ENCODE results near the gene CX3CL1. TPM values are rescaled to one million over a fixed set of nuclear protein-coding genes. Genes with fewer than 3 reads are reported as not detected.
"Not testable (repeated sequence)": the region's sequence is repeated elsewhere in the genome, so short reads cannot be mapped to it uniquely, and the experiment has no call there.

CX3CL1 gene
- total RNA-seq, 1 donor from 2014 or later: 10.1 TPM

DNA sequence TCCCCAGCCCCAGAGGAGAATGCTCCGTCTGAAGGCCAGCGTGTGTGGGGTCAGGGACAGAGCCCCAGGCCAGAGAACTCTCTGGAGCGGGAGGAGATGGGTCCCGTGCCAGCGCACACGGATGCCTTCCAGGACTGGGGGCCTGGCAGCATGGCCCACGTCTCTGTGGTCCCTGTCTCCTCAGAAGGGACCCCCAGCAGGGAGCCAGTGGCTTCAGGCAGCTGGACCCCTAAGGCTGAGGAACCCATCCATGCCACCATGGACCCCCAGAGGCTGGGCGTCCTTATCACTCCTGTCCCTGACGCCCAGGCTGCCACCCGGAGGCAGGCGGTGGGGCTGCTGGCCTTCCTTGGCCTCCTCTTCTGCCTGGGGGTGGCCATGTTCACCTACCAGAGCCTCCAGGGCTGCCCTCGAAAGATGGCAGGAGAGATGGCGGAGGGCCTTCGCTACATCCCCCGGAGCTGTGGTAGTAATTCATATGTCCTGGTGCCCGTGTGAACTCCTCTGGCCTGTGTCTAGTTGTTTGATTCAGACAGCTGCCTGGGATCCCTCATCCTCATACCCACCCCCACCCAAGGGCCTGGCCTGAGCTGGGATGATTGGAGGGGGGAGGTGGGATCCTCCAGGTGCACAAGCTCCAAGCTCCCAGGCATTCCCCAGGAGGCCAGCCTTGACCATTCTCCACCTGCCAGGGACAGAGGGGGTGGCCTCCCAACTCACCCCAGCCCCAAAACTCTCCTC is 10.4 kb downstream of the CX3CL1 start:
- DNase-seq (ENCODE audit: low read depth): no peak

DNA sequence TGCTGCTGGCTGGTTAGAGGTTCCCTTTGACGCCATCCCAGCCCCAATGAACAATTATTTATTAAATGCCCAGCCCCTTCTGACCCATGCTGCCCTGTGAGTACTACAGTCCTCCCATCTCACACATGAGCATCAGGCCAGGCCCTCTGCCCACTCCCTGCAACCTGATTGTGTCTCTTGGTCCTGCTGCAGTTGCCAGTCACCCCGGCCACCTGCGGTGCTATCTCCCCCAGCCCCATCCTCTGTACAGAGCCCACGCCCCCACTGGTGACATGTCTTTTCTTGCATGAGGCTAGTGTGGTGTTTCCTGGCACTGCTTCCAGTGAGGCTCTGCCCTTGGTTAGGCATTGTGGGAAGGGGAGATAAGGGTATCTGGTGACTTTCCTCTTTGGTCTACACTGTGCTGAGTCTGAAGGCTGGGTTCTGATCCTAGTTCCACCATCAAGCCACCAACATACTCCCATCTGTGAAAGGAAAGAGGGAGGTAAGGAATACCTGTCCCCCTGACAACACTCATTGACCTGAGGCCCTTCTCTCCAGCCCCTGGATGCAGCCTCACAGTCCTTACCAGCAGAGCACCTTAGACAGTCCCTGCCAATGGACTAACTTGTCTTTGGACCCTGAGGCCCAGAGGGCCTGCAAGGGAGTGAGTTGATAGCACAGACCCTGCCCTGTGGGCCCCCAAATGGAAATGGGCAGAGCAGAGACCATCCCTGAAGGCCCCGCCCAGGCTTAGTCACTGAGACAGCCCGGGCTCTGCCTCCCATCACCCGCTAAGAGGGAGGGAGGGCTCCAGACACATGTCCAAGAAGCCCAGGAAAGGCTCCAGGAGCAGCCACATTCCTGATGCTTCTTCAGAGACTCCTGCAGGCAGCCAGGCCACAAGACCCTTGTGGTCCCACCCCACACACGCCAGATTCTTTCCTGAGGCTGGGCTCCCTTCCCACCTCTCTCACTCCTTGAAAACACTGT is 11.3 kb downstream of the CX3CL1 start:
- peak; percentile 47 for DNase-seq (ENCODE audit: low read depth)

DNA sequence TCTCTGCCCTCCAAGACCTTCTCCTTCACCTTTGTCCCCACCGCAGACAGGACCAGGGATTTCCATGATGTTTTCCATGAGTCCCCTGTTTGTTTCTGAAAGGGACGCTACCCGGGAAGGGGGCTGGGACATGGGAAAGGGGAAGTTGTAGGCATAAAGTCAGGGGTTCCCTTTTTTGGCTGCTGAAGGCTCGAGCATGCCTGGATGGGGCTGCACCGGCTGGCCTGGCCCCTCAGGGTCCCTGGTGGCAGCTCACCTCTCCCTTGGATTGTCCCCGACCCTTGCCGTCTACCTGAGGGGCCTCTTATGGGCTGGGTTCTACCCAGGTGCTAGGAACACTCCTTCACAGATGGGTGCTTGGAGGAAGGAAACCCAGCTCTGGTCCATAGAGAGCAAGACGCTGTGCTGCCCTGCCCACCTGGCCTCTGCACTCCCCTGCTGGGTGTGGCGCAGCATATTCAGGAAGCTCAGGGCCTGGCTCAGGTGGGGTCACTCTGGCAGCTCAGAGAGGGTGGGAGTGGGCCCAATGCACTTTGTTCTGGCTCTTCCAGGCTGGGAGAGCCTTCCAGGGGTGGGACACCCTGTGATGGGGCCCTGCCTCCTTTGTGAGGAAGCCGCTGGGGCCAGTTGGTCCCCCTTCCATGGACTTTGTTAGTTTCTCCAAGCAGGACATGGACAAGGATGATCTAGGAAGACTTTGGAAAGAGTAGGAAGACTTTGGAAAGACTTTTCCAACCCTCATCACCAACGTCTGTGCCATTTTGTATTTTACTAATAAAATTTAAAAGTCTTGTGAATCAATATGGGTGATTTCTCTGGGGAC is 12.2 kb downstream of the CX3CL1 start:
- no peak for DNase-seq (ENCODE audit: low read depth)

DNA sequence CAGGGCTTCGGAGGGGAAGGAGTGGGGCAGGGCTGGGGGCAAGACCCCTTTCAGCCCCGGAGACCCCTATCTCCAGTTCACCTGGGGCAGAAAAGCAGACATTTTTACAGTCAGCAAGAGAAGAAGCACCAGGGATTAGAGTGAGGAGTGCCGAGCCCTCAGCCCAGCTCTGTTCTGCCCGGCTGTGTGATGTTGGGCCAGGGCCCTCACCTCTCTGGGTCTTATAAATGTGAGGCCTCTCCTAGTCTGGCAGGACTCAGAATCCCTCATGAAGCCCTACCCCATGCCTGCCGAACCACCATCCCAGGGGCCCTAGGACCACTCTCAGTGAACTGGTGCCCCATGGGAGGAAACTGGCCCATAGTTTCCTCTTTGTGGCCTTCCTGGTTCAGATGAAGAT is 12.8 kb downstream of the CX3CL1 start:
- no peak for DNase-seq (ENCODE audit: low read depth)

DNA sequence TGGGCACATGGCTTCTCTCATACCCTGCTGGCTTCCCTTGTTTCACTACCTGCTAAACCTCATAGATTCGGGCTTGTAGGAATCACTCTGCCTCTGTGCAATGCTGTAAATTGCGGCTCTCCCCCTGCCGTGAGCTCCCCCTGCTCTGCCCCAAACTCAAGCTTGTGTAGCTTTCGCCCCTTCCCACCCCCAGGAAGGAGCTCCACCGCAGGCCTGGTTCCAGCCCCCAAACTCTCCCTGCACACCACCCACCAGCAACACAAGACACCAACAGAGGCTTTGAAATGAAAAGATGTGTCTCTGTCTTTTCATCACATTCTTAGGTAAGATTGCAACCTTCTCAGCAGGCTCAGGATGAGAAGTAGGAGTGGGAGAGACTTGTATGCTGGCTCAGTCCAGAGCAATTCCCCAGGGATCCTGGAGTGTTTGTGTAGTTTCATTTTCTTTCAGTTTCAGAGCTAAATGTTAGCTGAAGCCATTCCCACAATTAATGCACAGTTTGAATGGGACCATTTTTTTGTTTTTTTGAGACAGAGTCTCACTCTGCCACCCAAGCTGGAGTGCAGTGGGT is 14.2 kb downstream of the CX3CL1 start:
- no peak for DNase-seq (ENCODE audit: low read depth)

DNA sequence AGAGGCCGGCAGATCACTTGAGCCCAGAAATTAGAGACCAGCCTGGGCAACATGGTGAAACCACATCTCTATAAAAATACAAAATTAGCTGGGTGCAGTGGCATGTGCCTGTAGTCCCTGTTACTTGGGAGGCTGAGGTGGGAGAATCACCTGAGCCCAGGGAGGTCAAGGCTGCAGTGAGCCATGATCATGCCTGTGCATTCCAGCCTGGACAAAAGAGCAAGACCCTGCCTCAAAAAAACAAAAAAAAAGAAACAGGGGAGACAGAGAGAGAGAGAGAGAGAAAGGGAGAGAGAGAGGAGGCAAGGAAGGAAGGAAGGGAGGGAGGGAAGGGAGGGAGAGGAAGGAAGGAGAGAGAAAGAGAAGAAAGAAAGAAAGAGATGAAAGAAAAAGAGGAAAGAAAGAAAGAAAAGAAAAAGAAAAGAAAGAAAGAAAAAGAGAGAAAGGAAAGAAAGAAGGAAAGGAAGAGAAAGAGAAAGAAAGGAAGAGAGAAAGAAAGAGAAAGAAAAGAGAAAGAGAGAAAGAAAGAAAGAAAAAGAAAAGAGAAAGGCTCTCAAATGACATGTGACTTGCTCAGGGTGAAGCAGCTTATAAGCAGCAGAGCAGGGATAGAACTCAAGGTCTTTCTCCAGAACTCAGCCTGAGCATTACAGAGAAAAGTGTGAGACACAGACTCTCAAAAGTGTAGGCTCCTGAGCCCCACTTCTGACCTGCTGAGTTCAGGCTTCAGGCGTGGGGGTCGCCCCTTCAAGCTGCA is 15.5 kb downstream of the CX3CL1 start:
- DNase-seq (ENCODE audit: low read depth): no peak

DNA sequence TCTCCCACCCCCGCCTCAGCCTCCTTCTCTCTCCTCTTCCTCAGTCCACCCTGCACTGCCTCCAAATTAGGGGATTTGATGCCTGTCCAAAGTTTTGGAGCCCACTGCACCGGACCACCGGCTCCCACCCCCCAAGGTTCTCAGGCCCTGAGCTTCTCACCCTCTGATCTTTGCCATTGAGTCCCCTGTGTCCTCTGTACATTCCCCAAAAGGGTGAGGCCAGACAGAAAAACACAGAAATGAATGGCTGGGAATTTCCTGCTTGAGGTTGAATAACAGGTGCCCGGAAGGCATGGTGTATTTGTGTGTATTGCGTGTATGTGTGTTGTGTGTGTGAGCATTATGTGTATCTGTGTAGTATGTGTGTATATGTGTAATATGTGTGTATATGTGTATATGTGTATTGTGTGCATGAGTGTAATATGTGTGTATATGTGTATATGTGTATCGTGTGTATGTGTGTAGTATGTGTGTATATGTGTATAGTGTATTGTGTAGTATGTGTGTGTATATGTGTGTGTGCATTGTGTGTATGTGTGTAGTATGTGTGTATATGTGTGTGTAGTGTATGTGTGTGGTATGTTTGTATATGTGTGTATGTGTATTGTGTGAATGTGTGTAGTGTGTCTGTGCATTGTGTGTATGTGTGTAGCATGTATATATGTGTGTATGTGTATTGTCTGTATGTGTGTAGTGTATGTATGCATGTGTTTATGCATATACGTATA is 16.2 kb downstream of the CX3CL1 start:
- DNase-seq (ENCODE audit: low read depth): peak; percentile 63

DNA sequence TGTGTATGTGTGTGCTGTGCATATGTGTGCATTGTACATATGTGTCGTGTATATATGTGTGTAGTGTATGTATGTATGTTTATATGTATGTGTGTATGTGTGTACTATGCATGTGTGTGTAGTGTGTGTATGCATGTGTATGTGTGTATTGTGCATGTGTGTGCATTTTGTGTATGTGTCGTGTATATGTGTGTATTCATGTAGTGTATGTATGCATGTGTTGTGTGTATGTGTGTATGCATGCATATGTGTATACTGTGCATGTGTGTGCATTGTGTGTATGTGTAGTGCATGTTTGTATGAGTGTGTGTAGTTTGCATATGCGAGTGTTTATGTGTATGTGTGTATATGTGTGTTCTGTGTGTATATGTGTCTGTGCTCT is 16.8 kb downstream of the CX3CL1 start:
- no peak for DNase-seq (ENCODE audit: low read depth)

DNA sequence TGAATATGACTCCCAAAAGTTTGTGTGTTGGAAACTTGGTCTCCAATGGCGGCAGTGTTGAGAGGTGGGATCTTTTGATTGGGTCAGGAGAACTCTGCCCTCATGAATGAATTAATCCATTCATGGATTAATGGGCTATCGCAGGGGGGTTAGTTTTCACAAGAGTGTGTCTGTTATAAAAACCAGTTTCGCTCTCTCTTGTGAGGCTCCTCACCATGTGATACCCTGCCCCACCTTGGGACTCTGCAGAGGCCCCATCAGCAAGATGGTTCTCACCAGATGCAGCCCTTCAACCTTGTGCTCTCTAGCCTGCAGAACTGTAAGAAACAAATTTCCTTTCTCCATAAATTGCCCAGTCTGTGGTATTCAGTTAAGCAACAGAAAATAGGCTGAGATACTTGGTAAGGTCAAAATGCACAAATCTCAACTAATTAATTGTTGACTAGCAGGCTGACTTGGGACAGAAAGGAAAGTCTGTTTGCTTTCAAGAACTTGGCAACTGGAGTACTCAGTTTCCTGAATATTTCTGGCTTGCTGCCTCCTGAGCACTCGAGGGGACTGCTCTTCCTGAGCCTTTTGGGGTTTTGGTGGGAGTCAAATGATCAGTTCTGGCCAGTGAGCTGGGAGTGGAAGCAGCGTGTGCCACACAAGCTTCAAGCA is 18.5 kb downstream of the CX3CL1 start:
- no peak for DNase-seq (ENCODE audit: low read depth)

DNA sequence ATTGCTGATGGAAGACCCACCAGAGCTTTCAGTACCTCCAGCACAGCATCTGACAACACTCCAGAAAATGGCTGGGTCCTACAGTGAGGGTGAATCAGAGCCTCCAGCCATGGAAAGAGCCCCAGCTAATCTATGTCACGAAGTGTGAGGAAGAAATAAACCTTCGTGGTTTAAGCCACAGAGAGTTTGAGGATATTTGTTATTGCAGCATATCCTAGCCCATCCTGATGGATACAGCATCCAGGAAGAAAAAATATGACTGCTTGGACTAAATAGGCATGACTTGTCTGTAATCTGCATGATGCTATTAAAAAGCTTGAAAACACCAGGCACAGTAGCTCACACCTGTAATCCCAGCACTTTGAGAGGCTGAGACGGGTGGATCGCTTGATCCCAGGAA is 19.0 kb downstream of the CX3CL1 start:
- no peak for DNase-seq (ENCODE audit: low read depth)

DNA sequence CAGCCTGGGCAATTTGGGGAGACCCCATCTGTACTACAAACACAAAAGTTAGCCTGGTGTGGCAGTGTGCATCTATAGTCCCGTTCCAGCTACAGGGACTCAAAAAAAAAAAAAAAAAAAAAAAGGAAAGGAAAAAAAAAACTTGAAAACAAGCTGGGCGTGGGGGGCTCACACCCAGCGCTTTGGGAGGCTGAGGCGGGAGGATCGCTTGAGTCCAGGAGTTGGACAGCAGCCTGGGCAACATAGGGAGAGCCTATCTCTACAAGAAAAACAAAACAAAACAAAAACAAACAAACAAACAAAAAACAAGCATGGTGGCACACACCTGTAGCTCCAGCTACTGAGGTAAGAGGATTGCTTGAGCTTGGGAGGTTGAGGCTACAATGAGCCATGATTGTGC is 19.4 kb downstream of the CX3CL1 start:
- no peak for DNase-seq (ENCODE audit: low read depth)

DNA sequence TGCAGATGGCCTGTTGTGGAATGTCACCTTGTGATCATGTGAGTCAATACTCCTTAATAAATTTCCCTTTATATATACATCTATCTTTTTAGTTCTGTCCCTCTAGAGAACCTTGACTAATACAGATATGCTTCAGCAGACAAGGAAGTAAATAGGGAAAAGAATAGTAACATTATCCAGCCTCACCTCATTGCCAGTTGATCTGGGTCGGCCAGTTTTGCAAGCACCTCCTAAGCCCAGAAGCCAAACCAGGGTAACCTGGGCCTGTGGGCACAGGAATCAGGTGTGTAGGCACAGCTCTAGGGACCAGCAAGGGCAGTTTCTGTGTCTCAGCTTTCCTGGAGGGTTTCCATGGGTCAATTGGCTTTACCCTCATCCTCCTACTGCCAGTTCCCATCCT is 20.4 kb downstream of the CX3CL1 start:
- peak; percentile 50 for DNase-seq (ENCODE audit: low read depth)

DNA sequence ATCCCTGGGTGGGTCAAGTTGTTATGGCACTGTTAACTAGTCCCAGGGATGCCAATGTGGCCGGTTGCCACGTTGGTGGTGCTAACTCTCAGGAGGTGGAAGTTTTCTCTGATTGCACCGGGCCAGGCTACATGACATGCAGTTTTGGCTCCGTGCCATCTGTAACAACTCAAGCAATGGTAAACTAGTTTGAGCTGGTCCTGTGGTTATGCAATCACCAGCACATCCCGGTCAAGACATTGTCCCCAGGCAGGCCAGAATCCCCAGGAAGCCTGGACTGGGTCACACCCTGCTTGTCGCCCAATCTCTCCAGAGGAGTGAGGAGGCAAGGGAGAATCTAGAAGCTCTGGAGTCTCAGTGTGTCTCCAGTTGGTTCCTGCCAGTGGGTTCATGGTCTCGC is 22.2 kb downstream of the CX3CL1 start:
- DNase-seq (ENCODE audit: low read depth): peak; percentile 81

DNA sequence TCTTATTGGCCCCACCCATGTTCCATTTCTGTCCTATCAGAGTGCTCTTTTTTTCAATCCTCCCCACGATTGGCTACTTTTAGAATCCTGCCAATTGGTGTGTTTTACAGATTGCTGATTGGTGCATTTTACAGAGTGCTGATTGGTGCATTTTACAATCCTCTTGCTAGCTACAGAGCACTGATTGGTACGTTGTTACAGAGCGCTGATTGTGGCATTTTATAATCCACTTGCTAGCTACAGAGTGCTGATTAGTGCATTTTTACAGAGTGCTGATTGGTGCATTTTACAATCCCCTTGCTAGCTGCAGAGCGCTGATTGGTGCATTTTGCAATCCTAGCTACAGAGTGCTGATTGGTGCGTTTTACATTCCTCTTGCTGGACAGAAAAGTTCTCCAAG is 22.7 kb downstream of the CX3CL1 start:
- no peak for DNase-seq (ENCODE audit: low read depth)

DNA sequence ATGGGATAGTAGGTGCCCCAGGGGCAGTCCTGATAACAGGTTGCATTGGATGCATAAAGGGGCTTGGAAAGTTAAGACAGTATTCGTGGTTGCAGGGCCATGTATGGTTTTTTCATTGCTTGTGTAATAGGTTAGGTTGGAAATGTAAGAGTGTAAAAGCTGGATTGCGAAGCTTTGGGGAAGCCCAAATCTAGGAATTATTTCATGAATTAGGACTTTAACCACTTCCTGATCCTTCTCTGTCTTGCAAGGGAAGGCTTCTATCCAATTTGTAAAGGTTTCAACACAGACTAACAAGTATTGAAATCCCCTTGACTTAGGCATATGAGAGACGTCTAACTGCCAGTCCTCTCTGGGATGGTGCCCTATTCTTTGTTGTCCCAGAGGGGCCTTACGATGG is 24.5 kb downstream of the CX3CL1 start:
- no peak for DNase-seq (ENCODE audit: low read depth)

DNA sequence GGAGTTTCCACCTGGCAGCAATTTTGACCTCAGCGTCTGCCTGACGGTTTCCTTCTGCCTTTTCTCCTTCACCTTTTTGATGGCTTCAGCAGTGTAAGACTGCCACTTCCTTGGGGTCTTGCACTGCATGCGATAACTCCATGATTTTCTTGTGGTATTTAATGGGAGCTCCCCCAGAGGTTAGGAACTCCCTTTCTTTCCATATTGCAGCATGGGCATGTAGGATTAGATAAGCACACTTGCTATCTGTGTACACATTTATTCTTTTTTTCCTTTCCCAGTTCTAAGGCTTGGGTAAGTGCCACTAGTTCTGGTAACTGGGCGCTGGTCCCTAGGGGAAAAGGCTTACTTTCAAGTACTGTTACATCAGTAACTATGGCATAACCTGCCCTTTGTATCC is 25.2 kb downstream of the CX3CL1 start:
- DNase-seq (ENCODE audit: low read depth): not testable (repeated sequence)

DNA sequence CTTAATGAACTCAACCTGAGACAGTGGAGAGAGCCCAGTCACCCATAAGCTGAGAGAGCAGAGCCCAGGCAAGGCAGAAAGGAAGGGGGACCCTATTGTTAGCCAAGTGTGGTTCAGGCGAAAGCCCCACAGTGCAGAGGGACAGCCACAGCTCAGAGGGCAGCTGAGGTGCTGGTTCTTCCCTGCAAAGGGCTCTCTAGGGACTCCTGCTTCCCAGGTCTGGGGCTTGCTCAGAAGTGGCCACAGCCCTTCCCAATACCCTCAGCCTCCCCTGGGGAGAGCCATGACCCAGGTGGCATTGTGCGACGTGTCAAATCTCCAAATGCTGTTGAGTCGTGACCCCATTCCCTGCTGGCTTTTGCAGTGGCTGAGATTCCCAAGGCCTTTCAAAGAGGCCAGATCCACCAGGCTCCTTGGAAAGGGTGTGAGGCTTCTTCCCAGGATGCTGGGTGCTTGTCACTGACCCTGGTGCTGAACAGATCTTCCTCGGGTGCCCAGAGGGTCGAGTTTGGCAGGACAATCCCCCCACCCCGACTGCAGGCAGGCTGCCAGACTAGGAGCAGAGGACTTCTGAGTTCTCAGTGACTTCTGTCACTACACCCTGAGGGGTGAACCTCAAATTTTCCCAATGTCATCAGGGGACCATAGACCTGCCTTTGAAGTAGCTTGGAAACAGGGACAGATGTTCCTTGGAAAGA is 29.8 kb downstream of the CX3CL1 start:
- DNase-seq (ENCODE audit: low read depth): no peak

DNA sequence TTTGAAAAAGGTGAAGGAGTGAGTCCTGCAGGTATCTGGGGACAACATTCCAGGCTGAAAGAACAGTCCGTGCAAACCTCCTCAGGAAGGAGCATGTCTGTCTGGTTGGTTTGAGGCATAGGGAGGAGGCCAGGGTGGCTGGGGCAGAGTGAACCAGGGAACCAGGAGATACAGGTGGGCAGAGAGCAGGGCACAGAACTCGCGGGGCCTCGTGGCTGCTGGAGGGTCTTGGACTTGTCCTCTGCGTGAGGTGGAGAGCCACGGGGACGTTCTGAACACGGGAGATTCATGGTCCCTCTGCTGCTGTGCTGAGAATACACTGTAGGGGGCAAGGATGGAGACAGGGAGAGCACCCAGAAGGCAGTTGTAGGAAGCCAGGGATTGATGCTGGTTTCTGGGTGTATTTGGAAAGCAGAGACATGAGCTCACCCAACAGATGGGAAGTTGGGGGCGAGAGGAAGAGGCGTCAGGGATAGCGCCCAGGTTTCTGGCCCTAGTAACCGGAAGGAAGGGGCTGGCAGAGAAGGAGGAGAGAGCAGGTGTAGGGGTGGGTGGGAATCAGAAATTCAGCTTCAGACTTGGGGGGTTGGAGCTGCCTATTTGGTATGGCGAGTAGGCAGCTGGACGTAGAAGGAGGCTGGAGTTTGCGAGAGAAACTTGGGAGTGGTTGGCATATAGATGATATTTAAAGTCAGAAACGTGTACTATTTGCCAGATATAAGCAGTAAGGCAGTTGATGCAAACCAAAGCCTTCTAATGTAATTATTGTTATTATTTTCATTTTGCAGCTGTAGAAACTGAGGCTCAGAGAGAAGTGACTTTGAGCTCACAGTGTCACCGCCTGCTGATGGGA is 31.9 kb downstream of the CX3CL1 start, which contains the start of gene CCL17:
Gene CCL17, plus strand, starts transcription at position 803 of the 853 bp plus-strand sequence. CDS start 9,166 bp downstream, outside the sequence.
- DNase-seq (ENCODE audit: low read depth): no peak
